ENCODE data around the gene THEMIS. TPM values are rescaled to one million over a fixed set of nuclear protein-coding genes. Genes with fewer than 3 reads are reported as not detected.
"Not testable (repeated sequence)": the region's sequence is repeated elsewhere in the genome, so short reads cannot be mapped to it uniquely, and the experiment has no call there.

The THEMIS gene
- total RNA-seq, 2 donors from 2014 or later: 53.9 to 64.7 TPM

GRCh38 chr6:127902933-127903332 is 2.1 kb upstream of the THEMIS start:
- Mint-ChIP-seq H3K27ac (peak overlapping the region; percentile 99), H3K4me1 (peaks cover 35% of the 10 kb centered on the region), H3K36me3 (ENCODE audit: low read depth) (peaks cover 5% of the 10 kb centered on the region), H3K4me3 (peak overlapping the region; percentile 51), H3K27me3 (no peaks in the 10 kb centered on the region)
- H3K9me3 ChIP-seq (ENCODE audit: control insufficient read depth, low read length, poor library complexity, severe bottlenecking): no peaks in the 10 kb centered on the region
- ATAC-seq (peak; percentile 44), DNase-seq (no peak)

- Mint-ChIP-seq H3K27me3 (no peaks in the 10 kb centered on the region), H3K4me3 (peak overlapping the region; percentile 82), H3K27ac (peak overlapping the region; percentile 99), H3K4me1 (peaks cover 29% of the 10 kb centered on the region), H3K36me3 (ENCODE audit: low read depth) (peaks cover 8% of the 10 kb centered on the region)
- DNase-seq (no peak), ATAC-seq (peak; percentile 10)
- no peaks in the 10 kb centered on the region for H3K9me3 ChIP-seq (ENCODE audit: control insufficient read depth, low read length, poor library complexity, severe bottlenecking)
These were observed 3.4 kb downstream of the THEMIS start for GRCh38 chr6:127897484-127897883.

- peaks cover 6% of the 10 kb centered on the region for H3K36me3 Mint-ChIP-seq (ENCODE audit: low read depth)
- H3K4me3 Mint-ChIP-seq: peak overlapping the region; percentile 82
- ATAC-seq: peak; percentile 25
- peak overlapping the region; percentile 99 for H3K27ac Mint-ChIP-seq
- H3K4me1 Mint-ChIP-seq: peaks cover 31% of the 10 kb centered on the region
- no peaks in the 10 kb centered on the region for H3K9me3 ChIP-seq (ENCODE audit: control insufficient read depth, low read length, poor library complexity, severe bottlenecking)
- no peak for DNase-seq
- no peaks in the 10 kb centered on the region for H3K27me3 Mint-ChIP-seq
These were observed 6.8 kb downstream of the THEMIS start for GRCh38 chr6:127894051-127894450.

- H3K4me3 Mint-ChIP-seq: peak overlapping the region; percentile 82
- H3K36me3 Mint-ChIP-seq (ENCODE audit: low read depth): peaks cover 6% of the 10 kb centered on the region
- peaks cover 29% of the 10 kb centered on the region for H3K4me1 Mint-ChIP-seq
- no peaks in the 10 kb centered on the region for H3K9me3 ChIP-seq (ENCODE audit: control insufficient read depth, low read length, poor library complexity, severe bottlenecking)
- peak; percentile 50 for ATAC-seq
- DNase-seq: no peak
- peak overlapping the region; percentile 99 for H3K27ac Mint-ChIP-seq
- H3K27me3 Mint-ChIP-seq: no peaks in the 10 kb centered on the region
These were observed 7.3 kb downstream of the THEMIS start for GRCh38 chr6:127893541-127893940.

GRCh38 chr6:127891731-127892326 is 9.0 kb downstream of the THEMIS start:
- no peaks in the 10 kb centered on the region for H3K9me3 ChIP-seq (ENCODE audit: control insufficient read depth, low read length, poor library complexity, severe bottlenecking)
- Mint-ChIP-seq H3K4me3 (peak overlapping the region; percentile 2), H3K27me3 (no peaks in the 10 kb centered on the region), H3K36me3 (ENCODE audit: low read depth) (peaks cover 4% of the 10 kb centered on the region), H3K27ac (peak overlapping the region; percentile 2), H3K4me1 (peaks cover 34% of the 10 kb centered on the region)
- no peak for ATAC-seq
- no peak for DNase-seq

GRCh38 chr6:127886603-127887002 is 14.3 kb downstream of the THEMIS start:
- Mint-ChIP-seq H3K4me3 (no peak overlapping the region), H3K27me3 (no peaks in the 10 kb centered on the region), H3K36me3 (ENCODE audit: low read depth) (peaks cover 7% of the 10 kb centered on the region), H3K4me1 (peaks cover 24% of the 10 kb centered on the region), H3K27ac (no peak overlapping the region)
- DNase-seq: no peak
- H3K9me3 ChIP-seq (ENCODE audit: control insufficient read depth, low read length, poor library complexity, severe bottlenecking): peaks cover 2% of the 10 kb centered on the region
- no peak for ATAC-seq

- no peak overlapping the region for H3K27ac Mint-ChIP-seq
- peaks cover 24% of the 10 kb centered on the region for H3K4me1 Mint-ChIP-seq
- H3K4me3 Mint-ChIP-seq: no peak overlapping the region
- no peaks in the 10 kb centered on the region for H3K27me3 Mint-ChIP-seq
- peaks cover 2% of the 10 kb centered on the region for H3K9me3 ChIP-seq (ENCODE audit: control insufficient read depth, low read length, poor library complexity, severe bottlenecking)
- ATAC-seq (no peak), DNase-seq (no peak)
- peaks cover 6% of the 10 kb centered on the region for H3K36me3 Mint-ChIP-seq (ENCODE audit: low read depth)
These were observed 16.7 kb downstream of the THEMIS start for GRCh38 chr6:127884134-127884533.

GRCh38 chr6:127881949-127882348 is 18.9 kb downstream of the THEMIS start:
- not testable (repeated sequence) for H3K9me3 ChIP-seq (ENCODE audit: control insufficient read depth, low read length, poor library complexity, severe bottlenecking); H3K27ac Mint-ChIP-seq; DNase-seq; H3K27me3 Mint-ChIP-seq; H3K4me3 Mint-ChIP-seq; H3K36me3 Mint-ChIP-seq (ENCODE audit: low read depth); ATAC-seq
- H3K4me1 Mint-ChIP-seq: peaks cover 21% of the 10 kb centered on the region

- Mint-ChIP-seq H3K4me1 (peaks cover 27% of the 10 kb centered on the region), H3K27ac (peak overlapping the region; percentile 74), H3K4me3 (no peak overlapping the region), H3K27me3 (no peaks in the 10 kb centered on the region), H3K36me3 (ENCODE audit: low read depth) (peaks cover 3% of the 10 kb centered on the region)
- DNase-seq: no peak
- peak; percentile 69 for ATAC-seq
- H3K9me3 ChIP-seq (ENCODE audit: control insufficient read depth, low read length, poor library complexity, severe bottlenecking): peaks cover 2% of the 10 kb centered on the region
These were observed 20.4 kb downstream of the THEMIS start for GRCh38 chr6:127880429-127880828.

GRCh38 chr6:127879685-127880084 is 21.2 kb downstream of the THEMIS start:
- peaks cover 3% of the 10 kb centered on the region for H3K36me3 Mint-ChIP-seq (ENCODE audit: low read depth)
- H3K4me3 Mint-ChIP-seq: peak overlapping the region; percentile 57
- H3K4me1 Mint-ChIP-seq: peaks cover 27% of the 10 kb centered on the region
- H3K9me3 ChIP-seq (ENCODE audit: control insufficient read depth, low read length, poor library complexity, severe bottlenecking): no peaks in the 10 kb centered on the region
- DNase-seq (no peak), ATAC-seq (peak; percentile 19)
- peak overlapping the region; percentile 74 for H3K27ac Mint-ChIP-seq
- H3K27me3 Mint-ChIP-seq: no peaks in the 10 kb centered on the region

- H3K9me3 ChIP-seq (ENCODE audit: control insufficient read depth, low read length, poor library complexity, severe bottlenecking): no peaks in the 10 kb centered on the region
- H3K36me3 Mint-ChIP-seq (ENCODE audit: low read depth): peaks cover 2% of the 10 kb centered on the region
- H3K27ac Mint-ChIP-seq: peak overlapping the region; percentile 90
- no peaks in the 10 kb centered on the region for H3K27me3 Mint-ChIP-seq
- H3K4me3 Mint-ChIP-seq: no peak overlapping the region
- ATAC-seq (peak; percentile 34), DNase-seq (no peak)
- peaks cover 21% of the 10 kb centered on the region for H3K4me1 Mint-ChIP-seq
These were observed 22.7 kb downstream of the THEMIS start for GRCh38 chr6:127878115-127878514.

- peak overlapping the region; percentile 90 for H3K27ac Mint-ChIP-seq
- peaks cover 21% of the 10 kb centered on the region for H3K4me1 Mint-ChIP-seq
- peaks cover 2% of the 10 kb centered on the region for H3K36me3 Mint-ChIP-seq (ENCODE audit: low read depth)
These were observed 23.6 kb downstream of the THEMIS start for GRCh38 chr6:127877231-127877630.

GRCh38 chr6:127869772-127870404 is 31.0 kb downstream of the THEMIS start:
- Mint-ChIP-seq H3K27ac (peak overlapping the region; percentile 88), H3K4me1 (peaks cover 32% of the 10 kb centered on the region), H3K36me3 (ENCODE audit: low read depth) (peaks cover 3% of the 10 kb centered on the region), H3K27me3 (no peaks in the 10 kb centered on the region), H3K4me3 (peak overlapping the region; percentile 52)
- no peak for DNase-seq
- no peaks in the 10 kb centered on the region for H3K9me3 ChIP-seq (ENCODE audit: control insufficient read depth, low read length, poor library complexity, severe bottlenecking)
- no peak for ATAC-seq

More at GRCh38 chr6:127877231-127877630, 23.6 kb downstream of the THEMIS start:
- H3K9me3 ChIP-seq (ENCODE audit: control insufficient read depth, low read length, poor library complexity, severe bottlenecking): no peaks in the 10 kb centered on the region
- Mint-ChIP-seq H3K4me3 (peak overlapping the region; percentile 37), H3K27me3 (no peaks in the 10 kb centered on the region)
- ATAC-seq: no peak
- no peak for DNase-seq

GRCh38 chr6:127869183-127869582 is 31.7 kb downstream of the THEMIS start:
- Mint-ChIP-seq H3K4me1 (peaks cover 39% of the 10 kb centered on the region), H3K27ac (peak overlapping the region; percentile 88), H3K36me3 (ENCODE audit: low read depth) (peaks cover 7% of the 10 kb centered on the region), H3K27me3 (no peaks in the 10 kb centered on the region), H3K4me3 (no peak overlapping the region)
- DNase-seq (no peak), ATAC-seq (no peak)
- no peaks in the 10 kb centered on the region for H3K9me3 ChIP-seq (ENCODE audit: control insufficient read depth, low read length, poor library complexity, severe bottlenecking)

All from T-helper 17 cell (primary cell).